SH-SY5Y (cell line): ENCODE measurements around the gene ZNF579.

Experiments
- GATA2 ChIP-seq: IDR thresholded peaks from 2 replicates; pipeline ENCODE4 v1.6.1; 2011; ENCODE audit warnings: mild to moderate bottlenecking, low read depth, low read length
- GATA3 ChIP-seq: IDR thresholded peaks from 2 replicates; pipeline ENCODE4 v1.6.1; 2011; ENCODE audit warnings: low read depth, mild to moderate bottlenecking, low read length, moderate library complexity

GRCh38 chr19:55588738-55589137 lies 8.1 kb upstream of the ZNF579 start:
- TF ChIP-seq GATA3, result no peak
- TF ChIP-seq GATA2, result no peak
